GM12864 (cell line): ENCODE measurements around the gene AHI1.
"Not testable (repeated sequence)": the region's sequence is repeated elsewhere in the genome, so short reads cannot be mapped to it uniquely, and the experiment has no call there.

Source experiments
- DNase-seq: peaks from one replicate; pipeline ENCODE4 v3.0.0-alpha.2; 2011; ENCODE audit warnings: low read depth
- H3K4me3 ChIP-seq: 2 replicates; pipeline ENCODE4 v1.5.1; 2011; ENCODE audit warnings: mild to moderate bottlenecking, low read depth, low read length, control low read depth
- CTCF ChIP-seq: IDR thresholded peaks from 2 replicates; pipeline ENCODE4 v1.5.1; 2011; ENCODE audit warnings: low read depth, mild to moderate bottlenecking, moderate library complexity, low read length, control low read depth, inconsistent platforms; ENCODE audit errors: missing control alignments

Gene AHI1

GRCh38 chr6:135346747-135347146 lies 150.8 kb downstream of the AHI1 start:
- TF ChIP-seq CTCF = no peak
- DNase-seq = no peak
- H3K4me3 ChIP-seq = no peak overlapping the region

GRCh38 chr6:135344526-135344925 lies 153.0 kb downstream of the AHI1 start:
- H3K4me3 ChIP-seq = no peak overlapping the region
- no peak for DNase-seq
- no peak for TF ChIP-seq CTCF

- not testable (repeated sequence) for DNase-seq, H3K4me3 ChIP-seq
These were observed 157.6 kb downstream of the AHI1 start for GRCh38 chr6:135339920-135340319.

GRCh38 chr6:135334169-135334568 lies 163.4 kb downstream of the AHI1 start:
- no peak for TF ChIP-seq CTCF
- DNase-seq = no peak

GRCh38 chr6:135331002-135331401 lies 166.5 kb downstream of the AHI1 start:
- no peak overlapping the region for H3K4me3 ChIP-seq
- TF ChIP-seq CTCF = no peak
- no peak for DNase-seq

More at GRCh38 chr6:135334169-135334568, 163.4 kb downstream of the AHI1 start:
- H3K4me3 ChIP-seq = no peak overlapping the region

- no peak overlapping the region; the same call in 1 of the 2 replicates for H3K4me3 ChIP-seq
- TF ChIP-seq CTCF = no peak
- peak; percentile 66 for DNase-seq
These were observed 167.4 kb downstream of the AHI1 start for GRCh38 chr6:135329851-135330803.

GRCh38 chr6:135328136-135328535 lies 169.4 kb downstream of the AHI1 start:
- DNase-seq = no peak
- TF ChIP-seq CTCF = no peak
- no peak overlapping the region for H3K4me3 ChIP-seq
